Stimulated activated CD4-positive, alpha-beta T cell treated with anti-CD3 and anti-CD28 coated beads, Interleukin-12 subunit alpha, Interleukin-12 subunit beta, amount 100 ng/mL, for 48 hours (primary cell): ENCODE results near the gene MGAM2.

Experiments
- DNase-seq, 3 donors: peaks; one replicate each; pipeline ENCODE4 v3.0.0-alpha.2; 2020; ENCODE audit warnings: low read depth in 2 of 3, low spot score in 1 of 3

Gene MGAM2

DNA sequence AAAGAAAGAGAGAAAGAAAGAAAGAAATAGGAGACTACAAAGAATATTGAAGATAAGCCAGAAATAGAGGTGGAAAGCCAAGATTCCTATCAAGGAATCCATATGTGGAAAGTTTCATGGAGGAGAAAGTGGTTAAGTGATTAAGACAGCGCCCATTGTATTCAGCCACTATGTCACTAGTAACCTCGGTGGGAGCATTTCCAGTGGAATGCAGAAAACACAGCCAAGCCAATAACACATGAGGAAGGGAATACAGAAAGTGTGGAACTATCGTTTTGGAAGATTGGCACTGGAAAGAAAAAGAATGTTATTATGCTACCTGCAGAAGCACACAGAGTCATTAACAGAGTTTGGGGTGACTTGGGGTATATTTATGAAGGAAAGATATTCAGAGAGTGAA lies 2.7 kb downstream of the MGAM2 start:
- DNase-seq: no peak

GRCh38 chr7:142120524-142120923 lies 9.0 kb downstream of the MGAM2 start:
- DNase-seq: no peak

GRCh38 chr7:142123184-142123583 lies 11.7 kb downstream of the MGAM2 start:
- DNase-seq: no peak

DNA sequence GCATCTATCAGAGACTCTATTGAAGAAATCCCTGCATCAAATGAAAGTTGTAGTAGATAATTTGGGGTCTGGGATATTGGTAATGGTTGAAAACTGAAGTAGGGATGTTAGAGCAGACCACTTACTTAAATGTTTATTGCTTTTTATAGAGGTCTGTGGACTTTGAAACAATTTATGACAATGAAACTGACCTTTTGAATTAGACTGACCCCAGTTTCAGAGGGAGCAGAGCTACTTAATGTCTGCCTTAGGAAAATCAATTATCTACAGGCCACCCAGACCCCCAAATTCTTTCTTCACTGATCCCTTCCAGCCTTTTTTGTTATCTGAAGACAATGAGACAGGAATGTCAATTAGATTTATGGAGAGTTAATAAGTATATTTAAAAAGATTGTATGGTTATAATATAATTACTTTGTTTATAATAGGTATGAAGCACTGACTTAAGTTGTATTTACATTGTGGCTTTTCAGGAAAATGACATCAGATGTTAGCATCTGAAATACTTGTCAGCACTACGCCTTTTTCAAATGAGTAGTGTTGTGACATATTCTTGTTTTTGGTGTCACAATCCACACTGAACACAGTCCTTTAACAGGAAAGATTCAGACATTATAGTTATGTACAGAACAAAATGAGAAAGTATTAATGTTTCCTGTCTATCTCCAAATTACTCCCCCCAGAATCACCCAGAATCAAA lies 13.9 kb downstream of the MGAM2 start:
- DNase-seq: no peak

- no peak for DNase-seq
Measured at GRCh38 chr7:142130267-142130666, 18.7 kb downstream of the MGAM2 start.

DNA sequence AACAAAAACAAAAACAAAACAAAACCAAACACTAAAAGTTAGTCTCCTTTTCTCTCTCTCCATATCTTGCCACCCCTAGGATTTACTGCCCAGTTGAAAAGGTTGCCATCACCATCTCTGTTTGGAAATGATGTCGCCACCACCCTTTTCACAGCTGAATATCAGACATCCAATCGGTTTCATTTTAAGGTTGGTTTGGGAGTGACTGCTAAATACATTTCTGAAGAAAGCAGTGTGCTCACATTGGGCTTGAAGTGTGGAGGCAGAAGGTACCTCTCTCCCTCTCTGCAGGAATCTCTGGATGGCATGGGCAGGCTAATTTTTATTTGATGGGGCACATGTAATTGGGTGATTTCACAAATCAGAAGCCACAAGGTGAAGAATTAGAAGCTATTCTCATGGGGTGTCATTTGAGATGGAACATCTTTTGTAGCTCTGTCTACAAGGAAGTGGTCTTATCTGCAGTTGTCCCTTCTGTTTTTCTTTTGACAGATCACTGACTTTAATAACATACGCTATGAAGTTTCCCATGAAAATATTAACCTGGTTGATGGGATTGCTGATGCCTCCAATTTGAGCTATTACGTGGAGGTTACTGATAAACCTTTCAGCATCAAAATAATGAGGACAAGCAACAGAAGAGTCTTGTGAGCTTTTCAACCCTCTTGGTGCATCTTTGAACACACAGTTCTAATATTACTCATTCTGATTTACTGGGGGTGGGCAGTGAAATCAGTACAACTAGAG lies 20.1 kb downstream of the MGAM2 start:
- no peak for DNase-seq

DNA sequence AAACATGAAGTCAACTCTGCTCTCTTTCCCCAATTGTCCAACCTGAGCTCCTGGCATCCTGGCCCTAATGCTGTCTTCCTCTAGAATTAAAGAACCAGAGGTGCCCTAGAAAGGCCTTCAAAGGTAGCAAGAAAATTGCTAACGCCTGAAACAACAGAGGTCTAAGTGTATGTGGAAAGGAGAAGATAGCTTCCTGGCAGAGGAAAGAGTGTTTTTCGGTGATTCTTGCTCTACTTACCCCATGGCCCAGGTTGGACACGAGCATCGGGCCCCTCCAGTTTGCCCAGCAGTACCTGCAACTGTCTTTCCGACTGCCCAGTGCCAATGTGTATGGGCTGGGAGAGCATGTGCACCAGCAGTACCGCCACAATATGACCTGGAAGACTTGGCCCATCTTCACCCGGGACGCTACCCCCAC lies 22.2 kb downstream of the MGAM2 start:
- no peak for DNase-seq

- DNase-seq: no peak
Measured at GRCh38 chr7:142134909-142135308, 23.4 kb downstream of the MGAM2 start.

GRCh38 chr7:142138996-142139395 lies 27.5 kb downstream of the MGAM2 start:
- no peak for DNase-seq

DNA sequence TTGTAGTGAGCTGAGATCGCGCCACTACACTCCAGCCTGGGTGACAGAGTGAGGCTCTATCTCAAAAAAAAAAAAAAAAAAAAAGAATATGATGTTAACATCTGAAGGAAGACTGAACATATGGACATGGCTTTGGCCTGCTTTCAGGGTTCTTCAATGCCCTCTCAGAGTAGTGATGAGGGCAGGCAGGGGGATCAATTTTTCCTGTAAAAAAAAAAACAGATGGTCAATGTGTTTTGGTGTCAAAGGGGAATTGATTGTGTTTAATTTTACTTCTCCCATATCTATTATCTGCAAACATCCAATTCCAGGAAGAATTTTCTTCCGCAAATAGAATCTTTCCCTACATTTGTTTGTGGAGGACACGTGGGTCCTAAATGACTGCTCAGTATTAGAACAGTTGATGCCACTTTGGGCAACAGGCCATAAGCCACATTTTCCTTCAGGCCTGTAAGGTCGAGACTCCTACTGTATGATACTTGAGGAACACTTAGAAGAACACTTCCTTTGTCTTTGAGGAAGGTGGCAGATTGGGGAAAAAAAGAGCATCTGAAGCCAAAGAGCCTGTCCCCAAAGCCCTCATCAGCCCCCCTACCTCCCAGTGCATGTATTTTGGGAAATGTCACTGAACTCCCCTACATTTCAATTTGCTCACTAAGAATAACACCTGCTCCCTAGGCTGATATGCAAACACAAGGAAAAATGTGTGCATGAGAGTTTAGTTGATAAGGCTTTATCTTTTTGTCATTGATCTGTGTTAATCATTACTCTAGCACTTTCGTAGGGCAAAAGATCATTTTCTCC lies 28.3 kb downstream of the MGAM2 start:
- DNase-seq: no peak

DNA sequence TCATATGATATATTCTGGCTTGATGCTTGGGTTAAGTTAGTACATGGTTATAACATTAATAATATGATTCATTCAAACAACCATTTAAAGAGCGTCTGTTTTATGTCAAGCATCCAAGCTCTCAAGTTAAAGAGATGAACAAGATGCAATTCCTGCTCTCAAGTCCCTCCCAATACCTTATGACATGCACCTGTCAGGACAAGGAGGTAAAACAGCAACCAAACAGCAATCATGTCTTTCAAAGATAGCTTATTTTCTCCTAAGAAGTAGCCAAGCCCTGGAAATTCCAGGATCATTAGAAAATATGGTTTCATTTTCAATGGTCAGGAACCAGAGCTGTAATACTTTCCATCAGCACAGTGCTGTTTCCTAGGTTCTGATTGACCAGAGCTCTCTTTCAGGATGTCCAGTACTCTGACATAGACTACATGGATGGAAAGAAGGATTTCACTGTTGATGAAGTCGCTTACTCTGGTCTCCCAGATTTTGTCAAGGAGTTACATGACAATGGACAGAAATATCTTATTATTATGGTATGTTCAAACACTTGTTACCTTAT lies 29.0 kb downstream of the MGAM2 start:
- DNase-seq: no peak

GRCh38 chr7:142142702-142143101 lies 31.2 kb downstream of the MGAM2 start:
- DNase-seq: no peak

GRCh38 chr7:142146124-142146523 lies 34.6 kb downstream of the MGAM2 start:
- DNase-seq: no peak

GRCh38 chr7:142150356-142150755 lies 38.8 kb downstream of the MGAM2 start:
- DNase-seq: no peak

DNA sequence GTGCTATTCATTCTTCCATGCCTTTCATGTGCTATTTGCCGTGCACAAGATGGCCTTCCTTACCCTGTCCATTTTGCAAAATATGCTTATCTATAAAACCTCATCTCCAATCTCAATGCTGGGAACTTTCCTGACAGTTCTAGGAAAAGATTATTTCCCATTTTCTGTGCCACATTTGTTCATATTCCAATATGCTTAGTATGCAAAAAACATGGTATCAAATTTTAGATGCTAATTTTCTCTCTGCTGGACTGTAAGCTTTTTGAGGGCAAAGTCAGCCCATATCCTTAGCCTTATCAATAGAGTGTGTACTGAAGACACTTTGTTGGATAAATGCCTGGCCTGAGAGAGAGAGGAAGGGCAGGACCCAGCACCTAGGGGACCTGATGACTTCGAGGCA lies 39.4 kb downstream of the MGAM2 start:
- no peak for DNase-seq

- DNase-seq: no peak
Measured at GRCh38 chr7:142152076-142152475, 40.6 kb downstream of the MGAM2 start.

DNA sequence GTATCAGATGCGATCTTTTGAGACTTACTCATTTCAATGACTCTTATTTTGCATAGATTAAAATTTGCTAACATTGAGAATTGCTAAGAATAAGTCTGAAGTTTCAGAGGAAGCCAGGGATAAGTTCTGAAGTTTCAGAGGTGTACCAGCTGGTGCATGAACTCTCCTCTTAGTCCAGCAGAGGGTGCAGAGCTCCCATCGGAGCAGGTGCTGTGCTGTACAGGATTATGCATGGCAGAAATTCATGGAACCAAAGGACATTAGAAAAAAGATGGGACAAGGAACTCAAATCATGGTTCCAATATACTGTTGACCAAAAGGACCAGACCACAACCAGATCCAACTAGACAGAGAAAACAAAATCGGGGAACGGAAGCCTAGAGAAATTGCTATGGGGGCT lies 41.9 kb downstream of the MGAM2 start:
- no peak for DNase-seq

DNA sequence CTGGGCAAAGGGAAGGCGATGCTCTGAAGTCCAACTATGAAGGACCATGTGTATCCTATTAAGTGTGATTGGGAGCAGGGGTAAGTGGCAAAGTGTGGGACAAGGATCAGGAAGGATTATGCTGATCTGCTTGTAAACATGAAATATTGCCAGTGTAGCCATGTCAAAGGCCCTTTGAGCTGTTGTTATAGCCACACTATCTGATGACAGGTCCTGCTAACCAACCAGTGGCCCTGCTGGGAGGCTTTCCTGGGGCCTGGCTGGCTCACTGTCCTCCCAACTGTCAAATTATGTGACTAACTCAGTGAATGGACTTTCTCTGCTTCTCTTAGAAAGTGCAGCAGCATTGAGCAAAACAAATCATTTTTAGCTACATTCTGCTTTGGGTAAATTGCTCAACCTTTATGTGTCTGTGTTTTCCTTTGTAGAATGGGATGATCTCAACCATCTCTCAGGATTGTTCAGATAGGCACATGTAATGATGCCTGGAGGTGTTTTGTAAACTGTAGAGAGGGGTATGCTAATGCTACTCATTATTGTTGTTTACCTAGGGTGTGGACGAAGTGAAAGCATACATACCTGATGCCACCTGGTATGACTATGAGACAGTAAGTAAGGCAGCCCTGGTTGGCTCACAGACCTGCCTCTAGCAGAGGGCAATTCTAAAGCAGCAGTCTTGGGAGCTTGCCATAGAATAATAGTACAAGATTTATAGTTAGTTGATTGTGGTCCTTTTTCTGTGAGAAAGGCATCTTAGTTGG lies 47.4 kb downstream of the MGAM2 start:
- DNase-seq: no peak

GRCh38 chr7:142161921-142162320 lies 50.4 kb downstream of the MGAM2 start:
- DNase-seq: no peak

GRCh38 chr7:142168746-142169145 lies 57.2 kb downstream of the MGAM2 start:
- DNase-seq: no peak

GRCh38 chr7:142172932-142173331 lies 61.4 kb downstream of the MGAM2 start:
- no peak for DNase-seq
